HG03139 (cell line): ENCODE data around the gene FUOM.
"Not testable (repeated sequence)": the region's sequence is repeated elsewhere in the genome, so short reads cannot be mapped to it uniquely, and the experiment has no call there.

Experiments used
- ATAC-seq: cut with Tn5 transposase; IDR thresholded peaks from one replicate; pipeline ENCODE4 v1.9.1; 2021; ENCODE audit not compliant: unreplicated experiment

FUOM gene

GRCh38 chr10:133370030-133370786 is 12.4 kb upstream of the FUOM start:
- no peak for ATAC-seq

- no peak for ATAC-seq
Measured at GRCh38 chr10:133368153-133368552, 10.3 kb upstream of the FUOM start.

GRCh38 chr10:133367461-133367860 is 9.6 kb upstream of the FUOM start:
- not testable (repeated sequence) for ATAC-seq

- no peak for ATAC-seq
Measured at GRCh38 chr10:133366751-133367150, 8.9 kb upstream of the FUOM start.

- ATAC-seq, result no peak
Measured at GRCh38 chr10:133366130-133366478, 8.3 kb upstream of the FUOM start.

- no peak for ATAC-seq
Measured at GRCh38 chr10:133365461-133366129, 7.8 kb upstream of the FUOM start.

- no peak for ATAC-seq
Measured at GRCh38 chr10:133364645-133365431, 7.0 kb upstream of the FUOM start.

- no peak for ATAC-seq
Measured at GRCh38 chr10:133362846-133363245, 5.0 kb upstream of the FUOM start.

- no peak for ATAC-seq
Measured at GRCh38 chr10:133361773-133362441, 4.1 kb upstream of the FUOM start.

GRCh38 chr10:133361227-133361626 is 3.4 kb upstream of the FUOM start:
- no peak for ATAC-seq

GRCh38 chr10:133359972-133360610 is 2.3 kb upstream of the FUOM start:
- ATAC-seq, result no peak

GRCh38 chr10:133359554-133359971 is 1.7 kb upstream of the FUOM start:
- no peak for ATAC-seq

GRCh38 chr10:133358925-133359310 is 1.1 kb upstream of the FUOM start:
- no peak for ATAC-seq

GRCh38 chr10:133358162-133358924 is 524 bp upstream of the FUOM start:
- ATAC-seq, result no peak

GRCh38 chr10:133356549-133357284 is 1.1 kb downstream of the FUOM start:
- ATAC-seq, result no peak

GRCh38 chr10:133355991-133356390 is 1.8 kb downstream of the FUOM start:
- ATAC-seq, result no peak

GRCh38 chr10:133355266-133355665 is 2.6 kb downstream of the FUOM start:
- no peak for ATAC-seq

GRCh38 chr10:133354672-133355240 is 3.1 kb downstream of the FUOM start:
- ATAC-seq, result no peak

- no peak for ATAC-seq
Measured at GRCh38 chr10:133353988-133354605, 3.7 kb downstream of the FUOM start.
